GM12891 (cell line): ENCODE results near the gene PLCH2.
A peak's percentile ranks its signal among the peaks of the same experiment; 100 is the strongest.

Experiments
- DNase-seq: peaks from one replicate; pipeline ENCODE4 v3.0.0; 2011; ENCODE audit warnings: low spot score; ENCODE audit not compliant: insufficient read length
- FAIRE-seq: peaks from 2 replicates; lab custom pipeline; 2011; peaks lifted over from hg19 to GRCh38; lab: Jason Lieb, UNC
- PAX5 ChIP-seq: IDR thresholded peaks from 2 replicates; pipeline ENCODE4 v1.6.1; 2011; ENCODE audit warnings: low read length, moderate library complexity, mild to moderate bottlenecking; ENCODE audit not compliant: insufficient read depth, severe bottlenecking
- POLR2A ChIP-seq: IDR thresholded peaks from 2 replicates; pipeline ENCODE4 v1.6.1; 2011; ENCODE audit warnings: low read depth, low read length, control low read depth
- POLR2AphosphoS5 ChIP-seq: IDR thresholded peaks from 2 replicates; pipeline ENCODE4 v1.6.1; 2011; ENCODE audit warnings: low read depth, low read length, control low read depth
- POU2F2 ChIP-seq: IDR thresholded peaks from 2 replicates; pipeline ENCODE4 v1.6.1; 2011; ENCODE audit warnings: low read depth, mild to moderate bottlenecking, control low read depth, low read length, moderate library complexity
- SPI1 ChIP-seq: IDR thresholded peaks from 2 replicates; pipeline ENCODE4 v1.6.1; 2011; ENCODE audit warnings: low read depth, low read length, control low read depth
- TAF1 ChIP-seq: IDR thresholded peaks from 2 replicates; pipeline ENCODE4 v1.6.1; 2011; ENCODE audit warnings: low read depth, low read length, control low read depth

The PLCH2 gene

GRCh38 chr1:2483026-2483425 lies 6.9 kb downstream of the PLCH2 start:
- DNase-seq (no peak), FAIRE-seq (no peak)
- TF ChIP-seq TAF1 (no peak), SPI1 (no peak), POU2F2 (no peak), POLR2AphosphoS5 (no peak), PAX5 (no peak), POLR2A (no peak)

GRCh38 chr1:2483970-2484369 lies 7.9 kb downstream of the PLCH2 start:
- FAIRE-seq (no peak), DNase-seq (no peak)
- TF ChIP-seq POLR2A = no peak
- TF ChIP-seq POU2F2 = no peak
- TF ChIP-seq POLR2AphosphoS5 = no peak
- no peak for TF ChIP-seq TAF1
- no peak for TF ChIP-seq PAX5
- no peak for TF ChIP-seq SPI1

GRCh38 chr1:2486041-2486440 lies 10.0 kb downstream of the PLCH2 start:
- FAIRE-seq (no peak), DNase-seq (no peak)
- no peak for TF ChIP-seq POLR2AphosphoS5
- no peak for TF ChIP-seq POU2F2
- no peak for TF ChIP-seq PAX5
- TF ChIP-seq SPI1 = no peak
- TF ChIP-seq POLR2A = no peak
- no peak for TF ChIP-seq TAF1

GRCh38 chr1:2486558-2486957 lies 10.5 kb downstream of the PLCH2 start:
- DNase-seq (no peak), FAIRE-seq (no peak)
- TF ChIP-seq SPI1 (no peak), POLR2AphosphoS5 (no peak), POU2F2 (no peak), PAX5 (no peak), POLR2A (no peak), TAF1 (no peak)

GRCh38 chr1:2488688-2489087 lies 12.6 kb downstream of the PLCH2 start:
- FAIRE-seq (no peak), DNase-seq (no peak)
- TF ChIP-seq POLR2A (no peak), POU2F2 (no peak), SPI1 (no peak), POLR2AphosphoS5 (no peak), TAF1 (no peak), PAX5 (no peak)

GRCh38 chr1:2489615-2490014 lies 13.5 kb downstream of the PLCH2 start:
- TF ChIP-seq POU2F2 (no peak), POLR2A (no peak), POLR2AphosphoS5 (no peak)
- no peak for FAIRE-seq
- no peak for DNase-seq

GRCh38 chr1:2492091-2492490 lies 16.0 kb downstream of the PLCH2 start:
- no peak for FAIRE-seq
- TF ChIP-seq POU2F2 (no peak), TAF1 (no peak), PAX5 (no peak), POLR2A (no peak), SPI1 (no peak), POLR2AphosphoS5 (no peak)
- no peak for DNase-seq

GRCh38 chr1:2493218-2493617 lies 17.1 kb downstream of the PLCH2 start:
- DNase-seq = no peak
- TF ChIP-seq POLR2AphosphoS5 (no peak), POU2F2 (no peak), SPI1 (no peak), TAF1 (no peak)
- no peak for FAIRE-seq

- no peak for FAIRE-seq
- TF ChIP-seq POLR2AphosphoS5 (no peak), POU2F2 (no peak), POLR2A (no peak), SPI1 (no peak), PAX5 (no peak), TAF1 (no peak)
Observed at GRCh38 chr1:2493691-2494322, 17.7 kb downstream of the PLCH2 start.

GRCh38 chr1:2494323-2494693 lies 18.2 kb downstream of the PLCH2 start:
- no peak for TF ChIP-seq PAX5
- no peak for DNase-seq
- FAIRE-seq = peak; percentile 28

More at GRCh38 chr1:2493691-2494322, 17.7 kb downstream of the PLCH2 start:
- DNase-seq = no peak
